ENCODE data around the gene NRXN3.

The NRXN3 gene

GRCh38 chr14:78248501-78249090 lies 78.4 kb downstream of the NRXN3 start:
- no peak for DNase-seq

DNA sequence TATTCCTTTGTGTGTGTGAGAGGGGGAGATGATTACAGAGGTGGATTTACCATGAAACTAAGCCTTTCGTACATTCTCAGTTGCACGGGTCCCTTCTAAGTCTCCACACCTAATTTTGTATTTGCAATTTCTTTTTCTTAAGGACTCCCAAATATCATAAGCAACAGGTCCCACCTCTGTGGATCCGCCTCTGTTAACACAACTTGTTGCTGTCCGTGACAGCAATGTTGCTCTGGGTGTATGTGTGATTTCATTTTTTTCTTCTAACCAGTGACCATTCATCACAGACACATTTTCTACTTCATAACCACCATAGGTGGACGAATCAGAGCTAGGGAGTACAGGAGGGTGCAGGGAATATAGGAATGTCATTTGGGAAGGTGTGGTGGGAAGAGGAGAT lies 81.1 kb downstream of the NRXN3 start:
- DNase-seq = no peak

DNA sequence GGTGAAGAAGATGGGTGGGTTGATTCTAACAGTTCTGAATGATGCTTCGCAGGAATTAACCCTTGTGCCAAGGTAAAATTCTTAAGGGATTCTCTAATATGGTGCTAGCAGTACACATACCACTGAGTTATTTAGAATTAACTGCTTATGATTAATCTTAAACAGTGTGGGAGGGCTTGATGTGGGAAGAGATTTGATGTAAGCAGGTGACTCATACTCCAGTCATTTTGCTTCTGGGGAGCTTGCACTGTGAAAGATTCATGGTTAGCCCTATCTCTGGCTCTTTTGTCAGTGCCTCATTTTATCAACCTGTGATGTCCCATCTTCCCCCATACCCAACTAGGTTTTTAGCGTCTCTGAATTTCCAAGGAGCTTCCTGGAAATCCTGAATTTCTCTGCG lies 83.8 kb downstream of the NRXN3 start:
- no peak for DNase-seq

- DNase-seq = peak; percentile 95
Observed at GRCh38 chr14:78254911-78255461, 84.8 kb downstream of the NRXN3 start.

GRCh38 chr14:78259831-78260230 lies 89.7 kb downstream of the NRXN3 start:
- DNase-seq = no peak

GRCh38 chr14:78278464-78279250 lies 108.5 kb downstream of the NRXN3 start:
- peak; percentile 80 for DNase-seq

DNA sequence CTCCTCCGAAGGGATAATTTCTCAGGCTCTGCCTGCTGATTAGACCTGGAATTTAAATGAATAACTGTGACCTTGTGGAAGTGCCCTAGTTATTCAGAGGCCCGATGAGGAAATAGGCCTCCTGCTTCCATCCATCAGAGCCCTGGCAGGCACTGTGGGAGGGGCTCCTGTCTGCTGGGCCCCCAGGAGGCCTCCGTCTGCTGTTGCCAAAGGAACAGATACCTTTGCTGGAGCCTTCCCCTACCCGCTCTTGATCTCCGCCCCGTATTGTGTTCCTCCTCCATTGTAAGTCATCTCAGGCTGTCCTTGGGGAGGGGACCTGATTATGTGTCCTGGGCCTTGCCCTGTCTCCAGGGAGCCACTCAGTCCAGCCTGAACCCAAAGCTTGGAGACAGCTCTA lies 112.3 kb downstream of the NRXN3 start:
- DNase-seq = no peak

GRCh38 chr14:78286210-78286609 lies 116.0 kb downstream of the NRXN3 start:
- DNase-seq = no peak

DNA sequence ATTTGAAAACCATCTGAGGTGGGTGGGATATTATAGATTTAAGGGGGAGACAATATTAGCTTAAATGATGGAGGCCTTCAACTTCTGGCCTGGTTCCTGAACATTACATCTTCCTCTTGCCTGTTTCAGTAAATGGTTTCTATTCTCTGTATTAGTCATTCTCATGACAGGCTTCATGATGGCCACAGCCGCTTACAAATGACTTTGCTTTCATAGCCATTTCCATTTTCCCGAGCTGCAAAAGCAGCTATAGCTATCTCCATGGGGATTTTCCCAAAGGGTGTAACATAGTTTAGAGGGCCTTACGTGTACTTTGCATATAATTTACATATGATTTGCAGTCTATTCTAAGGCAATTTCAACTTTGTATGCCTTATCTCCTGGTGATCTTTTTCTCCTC lies 121.8 kb downstream of the NRXN3 start:
- DNase-seq = no peak

DNA sequence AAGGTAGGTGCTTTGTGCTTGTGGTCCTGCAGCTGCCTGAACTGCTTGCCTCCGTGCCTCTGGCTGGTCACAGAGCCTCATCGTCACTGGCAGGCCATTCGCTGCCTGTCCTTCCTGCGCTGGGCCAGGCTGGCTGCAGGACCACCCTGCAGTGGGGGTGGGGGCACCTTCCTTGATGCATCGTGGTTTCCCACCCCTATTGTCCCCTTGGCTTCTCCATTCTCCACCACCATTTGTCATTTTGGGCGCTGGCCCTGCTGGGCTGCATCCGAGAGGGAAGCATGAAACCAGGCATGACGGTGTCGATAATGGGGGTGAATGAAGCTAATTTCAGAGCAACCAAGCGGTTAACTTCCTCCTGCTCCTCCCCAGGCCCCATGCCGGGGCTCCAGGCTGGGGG lies 127.7 kb downstream of the NRXN3 start:
- DNase-seq = no peak

GRCh38 chr14:78298298-78298697 lies 128.1 kb downstream of the NRXN3 start:
- no peak for DNase-seq

- no peak for DNase-seq
Observed at GRCh38 chr14:78302841-78303240, 132.7 kb downstream of the NRXN3 start.

DNA sequence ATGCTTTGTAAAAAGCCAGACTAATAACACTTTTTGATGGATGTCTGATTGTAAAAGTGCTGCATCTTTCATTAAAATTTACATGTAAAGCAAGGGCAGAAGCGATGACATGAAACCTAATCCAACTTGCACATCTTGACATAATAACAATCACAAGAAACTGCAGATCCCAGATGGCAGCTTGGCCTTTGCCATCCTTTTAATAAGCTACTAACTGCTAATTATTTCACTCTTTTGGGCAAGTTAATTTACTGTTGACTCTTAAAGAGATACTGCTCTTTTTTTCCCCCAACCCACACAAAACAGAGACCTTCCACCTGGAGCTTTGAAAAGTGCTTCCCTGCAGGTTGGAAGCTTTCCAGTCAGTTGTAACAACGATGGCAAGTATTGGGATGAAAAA lies 137.5 kb downstream of the NRXN3 start:
- peak; percentile 89 for DNase-seq

- DNase-seq = peak; percentile 89
Observed at GRCh38 chr14:78308079-78308478, 137.9 kb downstream of the NRXN3 start.

GRCh38 chr14:78310272-78310671 lies 140.1 kb downstream of the NRXN3 start:
- DNase-seq = no peak

DNA sequence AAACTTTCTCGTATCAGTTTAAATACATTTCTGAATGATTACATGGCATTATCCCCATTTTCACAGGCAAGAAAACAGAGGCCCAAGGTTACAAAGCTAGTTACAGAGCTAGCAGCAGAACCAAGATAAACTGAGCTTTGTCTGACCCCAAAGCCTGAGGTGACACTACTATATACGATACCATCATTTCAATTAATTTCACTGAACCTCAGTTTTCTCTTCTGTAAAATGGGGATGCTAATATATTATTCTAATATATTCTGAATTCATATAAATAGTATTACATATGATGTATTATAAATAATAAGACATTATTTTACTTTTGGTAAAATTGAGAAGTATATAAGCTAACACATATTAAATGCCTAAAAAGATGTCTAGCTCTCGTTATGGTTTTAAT lies 143.3 kb downstream of the NRXN3 start:
- no peak for DNase-seq

- no peak for DNase-seq
Observed at GRCh38 chr14:78314484-78314883, 144.3 kb downstream of the NRXN3 start.

GRCh38 chr14:78316052-78316451 lies 145.9 kb downstream of the NRXN3 start:
- DNase-seq = peak; percentile 45

DNA sequence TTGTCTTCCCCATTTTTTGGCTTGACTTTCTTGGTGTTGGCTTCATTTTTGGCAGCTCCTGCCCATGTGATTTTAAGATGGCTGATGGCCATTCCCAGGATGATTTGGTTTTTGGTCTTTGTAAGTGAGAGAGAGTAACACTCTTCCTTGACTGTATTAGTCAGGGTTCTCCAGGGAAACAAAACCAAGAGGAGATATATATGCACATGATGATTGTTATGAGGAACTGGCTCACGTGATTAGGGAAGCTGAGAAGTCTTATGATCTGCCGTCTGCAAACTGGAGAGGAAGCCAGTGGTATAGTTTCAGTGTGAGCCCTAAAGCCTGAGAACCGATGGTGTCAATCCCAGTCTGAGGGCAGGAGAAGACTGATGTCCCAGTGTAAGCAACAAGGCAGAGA lies 146.6 kb downstream of the NRXN3 start:
- DNase-seq = no peak

DNA sequence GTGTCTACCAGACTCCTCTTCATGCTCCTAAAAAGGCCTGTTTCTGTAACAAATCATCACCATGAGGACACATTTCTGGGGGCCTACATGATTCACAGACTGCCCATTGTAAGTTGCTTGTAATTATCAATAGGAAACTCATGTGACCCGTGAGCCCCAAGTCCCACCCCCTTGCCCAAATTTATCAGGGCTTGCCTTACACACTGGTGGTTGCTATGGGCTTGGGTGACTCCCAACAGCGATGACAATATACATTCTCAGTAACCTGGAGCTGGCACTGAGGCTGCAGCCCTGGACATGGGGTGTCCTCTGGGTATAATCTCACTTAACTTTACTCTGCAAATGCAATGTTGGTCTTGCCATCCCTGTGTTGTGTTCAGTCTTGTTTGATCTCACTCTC lies 149.2 kb downstream of the NRXN3 start:
- DNase-seq = no peak

- peak; percentile 75 for DNase-seq
Observed at GRCh38 chr14:78319887-78320635, 149.9 kb downstream of the NRXN3 start.

DNA sequence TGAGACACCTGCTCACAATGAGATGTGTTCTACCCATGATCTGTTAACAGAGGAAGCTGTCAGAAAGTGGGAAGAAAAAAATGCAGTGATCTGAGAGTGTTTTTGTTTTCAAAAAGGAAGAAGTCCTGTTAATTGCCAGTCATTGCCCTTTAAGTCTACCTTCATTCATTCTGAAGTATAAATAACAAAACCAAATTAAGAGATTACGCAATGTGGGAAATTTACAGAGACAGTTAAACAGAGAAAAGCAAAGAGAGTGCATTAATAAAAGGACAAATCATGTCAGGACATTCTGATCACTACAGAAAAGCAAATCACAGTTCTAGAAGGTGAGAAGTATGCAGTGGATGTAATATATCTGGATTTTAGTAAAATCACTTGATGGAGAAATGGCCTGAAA lies 154.2 kb downstream of the NRXN3 start:
- DNase-seq = no peak

GRCh38 chr14:78325911-78326310 lies 155.7 kb downstream of the NRXN3 start:
- DNase-seq = no peak

Data from NCI-H1105 (cell line).